Stimulated activated CD8-positive, alpha-beta memory T cell treated with anti-CD3 and anti-CD28 coated beads, Interleukin-7, amount 100 ng/mL, for 24 hours (primary cell): Measurements from ENCODE around the gene SKIDA1.

Source experiments
- DNase-seq: peaks from one replicate; pipeline ENCODE4 v3.0.0-alpha.2; 2020; ENCODE audit warnings: low read depth

SKIDA1 gene

GRCh38 chr10:21529032-21529910, 3.8 kb upstream of the SKIDA1 start:
- DNase-seq: no peak

GRCh38 chr10:21528236-21529031, 3.0 kb upstream of the SKIDA1 start:
- DNase-seq: no peak

GRCh38 chr10:21527598-21528235, 2.2 kb upstream of the SKIDA1 start:
- DNase-seq: no peak

- DNase-seq: no peak
Observed at GRCh38 chr10:21526860-21527597, 1.5 kb upstream of the SKIDA1 start.

- no peak for DNase-seq
Observed at GRCh38 chr10:21526188-21526859, 842 bp upstream of the SKIDA1 start.

GRCh38 chr10:21524526-21525366, 736 bp downstream of the SKIDA1 start:
- no peak for DNase-seq

- no peak for DNase-seq
Observed at GRCh38 chr10:21524131-21524525, 1.4 kb downstream of the SKIDA1 start.

- no peak for DNase-seq
Observed at GRCh38 chr10:21523557-21524008, 1.9 kb downstream of the SKIDA1 start.

GRCh38 chr10:21522631-21523406, 2.7 kb downstream of the SKIDA1 start:
- DNase-seq: no peak

- no peak for DNase-seq
Observed at GRCh38 chr10:21521751-21522533, 3.5 kb downstream of the SKIDA1 start.

GRCh38 chr10:21520949-21521348, 4.5 kb downstream of the SKIDA1 start:
- DNase-seq: no peak

- DNase-seq: no peak
Observed at GRCh38 chr10:21520509-21520908, 5.0 kb downstream of the SKIDA1 start.

- no peak for DNase-seq
Observed at GRCh38 chr10:21519941-21520436, 5.5 kb downstream of the SKIDA1 start.

GRCh38 chr10:21519397-21519933, 6.0 kb downstream of the SKIDA1 start:
- no peak for DNase-seq

- DNase-seq: no peak
Observed at GRCh38 chr10:21518641-21519396, 6.7 kb downstream of the SKIDA1 start.

- no peak for DNase-seq
Observed at GRCh38 chr10:21518149-21518640, 7.3 kb downstream of the SKIDA1 start.
